ENCODE data around the gene FADS2. TPM values are rescaled to one million over a fixed set of nuclear protein-coding genes. Genes with fewer than 3 reads are reported as not detected.
"Not testable (repeated sequence)": the region's sequence is repeated elsewhere in the genome, so short reads cannot be mapped to it uniquely, and the experiment has no call there.

The FADS2 gene
- total RNA-seq, 1 donor from 2014 or later = 175 TPM

DNA sequence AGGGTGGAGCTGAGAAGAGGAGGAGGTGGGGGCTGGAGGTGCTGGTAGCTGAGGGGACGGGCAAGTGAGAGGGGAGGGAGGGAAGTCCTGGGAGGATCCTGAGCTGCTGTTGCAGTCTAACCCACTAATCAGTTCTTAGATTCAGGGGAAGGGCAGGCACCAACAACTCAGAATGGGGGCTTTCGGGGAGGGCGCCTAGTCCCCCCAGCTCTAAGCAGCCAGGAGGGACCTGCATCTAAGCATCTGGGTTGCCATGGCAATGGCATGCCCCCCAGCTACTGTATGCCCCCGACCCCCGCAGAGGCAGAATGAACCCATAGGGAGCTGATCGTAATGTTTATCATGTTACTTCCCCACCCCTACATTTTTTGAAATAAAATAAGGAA is 38.9 kb downstream of the FADS2 start:
- DNase-seq (ENCODE audit: low read depth) = no peak

- DNase-seq (ENCODE audit: low read depth) = no peak
Observed at GRCh38 chr11:61868571-61869428, 40.7 kb downstream of the FADS2 start.

- DNase-seq (ENCODE audit: low read depth) = no peak
Observed at GRCh38 chr11:61869429-61869707, 41.3 kb downstream of the FADS2 start.

GRCh38 chr11:61869708-61870451 is 41.8 kb downstream of the FADS2 start:
- DNase-seq (ENCODE audit: low read depth) = no peak

DNA sequence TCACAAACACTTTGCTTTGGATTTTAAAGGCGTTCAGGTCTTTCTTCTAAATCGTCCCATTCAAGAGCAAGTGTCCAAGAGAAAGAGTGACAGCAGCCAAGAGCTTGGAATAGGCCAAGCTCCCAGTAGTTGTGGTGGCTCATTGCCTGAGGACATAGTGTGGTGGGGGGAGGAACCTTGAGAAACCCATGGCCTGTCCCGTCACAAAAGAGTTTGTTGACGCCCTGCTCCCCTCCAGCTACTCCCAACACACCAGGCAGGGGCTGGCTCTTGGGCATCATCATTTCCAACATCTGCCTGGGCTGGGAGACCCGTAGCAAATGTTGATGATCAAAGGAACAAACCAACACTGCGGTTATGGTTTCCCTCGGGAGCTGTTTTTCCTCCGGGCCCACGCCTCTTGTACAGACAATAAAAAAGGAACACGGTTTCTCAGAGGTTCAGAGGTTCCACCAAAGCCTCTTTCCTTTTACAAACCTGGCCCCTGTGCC is 42.5 kb downstream of the FADS2 start:
- DNase-seq (ENCODE audit: low read depth) = peak; percentile 44

DNA sequence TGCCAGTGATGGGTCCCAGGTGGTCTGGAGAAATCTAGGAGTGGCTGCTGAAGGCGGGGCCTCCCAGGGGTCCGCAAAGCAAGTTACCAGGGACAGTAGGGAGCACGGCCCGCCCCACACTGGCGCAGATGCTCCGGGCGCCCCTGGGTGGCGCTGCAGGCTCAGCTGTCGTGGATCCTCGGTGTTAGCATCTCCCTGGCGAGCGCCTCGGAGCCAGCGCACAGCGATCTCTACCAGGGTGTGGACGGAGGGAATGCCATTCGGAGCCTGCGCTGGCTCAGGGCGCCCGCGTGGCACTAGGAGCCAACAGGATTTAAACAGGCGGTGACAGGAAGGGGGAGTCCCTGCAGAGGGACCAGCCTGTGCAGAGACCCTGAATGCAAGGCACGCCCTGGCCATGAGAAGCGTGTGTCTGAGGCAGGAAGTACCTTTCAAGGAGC is 43.1 kb downstream of the FADS2 start:
- DNase-seq (ENCODE audit: low read depth) = peak; percentile 89

GRCh38 chr11:61872935-61873565 is 45.0 kb downstream of the FADS2 start:
- DNase-seq (ENCODE audit: low read depth) = no peak

GRCh38 chr11:61873588-61874376 is 45.7 kb downstream of the FADS2 start:
- peak; percentile 73 for DNase-seq (ENCODE audit: low read depth)

DNA sequence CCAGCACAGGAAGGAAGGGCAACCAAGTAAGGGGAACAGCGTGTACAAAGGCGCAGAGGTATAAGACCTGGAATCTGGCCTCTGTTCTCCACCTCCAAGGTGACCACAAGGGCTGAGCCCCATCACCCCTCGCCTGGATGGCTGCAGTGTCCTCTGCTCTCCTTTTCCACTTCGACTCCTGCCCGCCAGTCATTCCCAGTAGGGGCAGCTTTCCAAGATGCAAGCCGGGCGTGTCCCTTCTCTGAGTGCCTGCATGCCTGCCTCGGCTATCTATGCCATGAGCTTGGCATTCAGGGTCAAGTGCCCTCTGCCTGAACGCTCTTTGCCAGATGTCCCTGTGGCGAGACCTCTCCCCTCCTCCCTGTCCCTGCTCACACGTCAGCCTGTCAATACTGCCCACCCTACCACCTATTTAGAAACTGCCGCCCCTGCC is 46.3 kb downstream of the FADS2 start:
- DNase-seq (ENCODE audit: low read depth) = peak; percentile 89

- DNase-seq (ENCODE audit: low read depth) = no peak
Observed at GRCh38 chr11:61874853-61875252, 46.8 kb downstream of the FADS2 start.

DNA sequence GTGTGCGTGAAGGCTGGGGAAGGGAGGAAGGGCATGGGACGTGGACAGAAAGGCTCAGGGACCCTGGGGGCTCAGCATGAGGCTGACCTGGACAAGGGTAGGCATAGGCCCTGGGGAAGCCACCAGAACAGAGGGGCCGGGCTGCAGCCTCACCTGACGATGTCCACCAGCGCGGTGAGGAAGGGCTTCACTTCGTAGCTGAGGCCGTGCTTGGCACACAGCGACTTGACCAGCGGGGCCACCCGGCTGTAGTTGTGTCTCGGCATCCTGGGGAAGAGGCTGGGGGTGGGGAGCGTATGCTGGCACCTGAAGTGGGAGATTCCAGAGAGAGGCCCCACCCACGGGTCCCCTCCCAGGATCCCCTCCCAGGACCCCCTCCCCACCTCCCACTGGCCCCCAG is 47.6 kb downstream of the FADS2 start:
- DNase-seq (ENCODE audit: low read depth) = no peak

DNA sequence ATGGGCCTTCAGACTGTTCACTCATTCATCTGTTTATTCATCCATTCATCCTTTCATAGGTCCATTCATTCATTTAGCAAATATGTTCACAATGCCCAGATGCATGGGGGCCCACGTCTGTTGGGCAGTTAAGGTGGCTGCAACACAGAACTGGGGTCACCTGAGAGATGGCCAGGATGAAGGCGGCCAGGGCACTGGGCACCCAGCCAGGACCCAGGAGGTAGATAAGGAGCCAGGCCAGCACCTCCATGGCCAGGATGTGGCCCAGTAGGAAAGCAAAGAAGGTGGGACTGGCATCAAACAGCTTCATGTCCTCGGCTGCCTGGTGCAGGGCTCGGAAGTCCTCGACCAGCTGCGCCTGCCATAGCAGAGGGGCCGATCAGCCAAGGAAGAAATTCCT is 51.1 kb downstream of the FADS2 start:
- no peak for DNase-seq (ENCODE audit: low read depth)

DNA sequence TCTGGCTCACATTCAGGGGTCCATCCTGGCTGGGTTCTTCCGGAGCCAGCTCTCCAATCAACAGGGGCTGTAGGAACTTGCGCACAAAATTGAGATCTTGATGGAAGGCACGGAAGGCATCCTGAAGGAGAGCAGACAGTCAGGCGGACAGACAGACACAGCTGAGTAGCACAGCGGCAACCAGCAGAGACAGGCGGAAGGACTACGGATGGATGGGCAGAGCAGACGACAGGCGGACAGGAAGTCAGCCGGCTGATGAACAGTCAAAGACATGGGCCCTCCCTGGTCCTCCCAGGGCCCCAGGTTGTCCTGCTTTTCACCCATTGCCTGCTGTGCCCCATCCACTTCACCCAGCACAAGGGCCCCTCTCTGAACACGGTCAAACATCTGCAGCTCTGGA is 51.9 kb downstream of the FADS2 start:
- no peak for DNase-seq (ENCODE audit: low read depth)

GRCh38 chr11:61880454-61880853 is 52.4 kb downstream of the FADS2 start:
- DNase-seq (ENCODE audit: low read depth) = no peak

- DNase-seq (ENCODE audit: low read depth) = no peak
Observed at GRCh38 chr11:61881397-61881796, 53.3 kb downstream of the FADS2 start.

DNA sequence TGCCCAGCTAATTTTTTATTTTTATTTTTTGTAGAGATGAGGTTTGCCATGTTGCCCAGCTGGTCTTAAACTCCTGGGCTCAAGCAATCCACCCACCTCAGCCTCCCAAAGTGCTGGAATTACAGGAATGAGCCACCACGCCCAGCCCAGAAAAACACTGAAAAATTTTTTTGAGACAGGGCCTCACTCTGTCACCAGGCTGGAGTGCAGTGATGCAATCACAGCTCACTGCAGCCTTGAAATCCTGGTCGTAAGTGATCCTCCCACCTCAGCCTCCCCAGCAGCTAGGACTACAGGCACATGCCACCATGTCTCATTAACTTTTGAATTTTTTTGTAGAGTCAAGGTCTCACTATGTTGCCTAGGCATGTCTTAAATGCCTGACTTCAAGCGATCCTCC is 54.2 kb downstream of the FADS2 start:
- DNase-seq (ENCODE audit: low read depth) = not testable (repeated sequence)

DNA sequence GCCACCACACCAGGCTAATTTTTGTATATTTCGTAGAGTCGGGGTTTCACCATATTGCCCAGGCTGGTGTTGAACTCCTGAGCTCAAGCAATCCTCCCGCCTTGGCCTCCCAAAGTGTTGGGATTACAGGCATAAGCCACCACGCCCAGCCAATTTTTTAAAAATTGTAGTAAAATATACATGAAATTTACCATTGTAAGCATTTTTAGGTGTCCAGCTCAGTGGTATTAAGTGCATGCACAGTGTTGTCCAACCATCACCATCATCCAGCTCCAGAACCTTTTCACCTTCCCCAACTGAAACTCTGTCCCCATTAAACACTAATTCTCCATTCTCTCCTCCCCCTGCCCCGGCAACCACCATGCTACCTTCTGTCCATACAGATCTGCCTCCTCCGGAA is 54.8 kb downstream of the FADS2 start:
- DNase-seq (ENCODE audit: low read depth) = no peak

DNA sequence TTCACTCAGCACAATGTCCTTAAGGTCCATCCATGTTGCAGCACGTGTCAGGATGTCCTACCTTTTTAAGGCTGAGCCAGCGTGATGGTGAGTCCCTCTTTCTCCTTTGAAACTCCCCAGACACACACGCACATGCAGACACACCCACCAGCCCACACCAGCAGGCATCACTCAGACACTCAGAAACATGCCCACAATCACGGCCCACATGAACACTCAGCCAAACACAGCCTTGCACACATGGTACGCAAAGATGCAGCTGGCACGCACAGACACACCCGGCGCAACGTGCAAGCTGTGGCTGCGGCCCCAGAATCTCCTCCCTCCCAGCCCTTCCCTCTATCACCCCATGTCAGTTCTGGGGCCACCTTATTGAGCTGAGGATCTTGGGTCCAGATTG is 55.2 kb downstream of the FADS2 start:
- no peak for DNase-seq (ENCODE audit: low read depth)

GRCh38 chr11:61883947-61884346 is 55.8 kb downstream of the FADS2 start:
- DNase-seq (ENCODE audit: low read depth) = no peak

DNA sequence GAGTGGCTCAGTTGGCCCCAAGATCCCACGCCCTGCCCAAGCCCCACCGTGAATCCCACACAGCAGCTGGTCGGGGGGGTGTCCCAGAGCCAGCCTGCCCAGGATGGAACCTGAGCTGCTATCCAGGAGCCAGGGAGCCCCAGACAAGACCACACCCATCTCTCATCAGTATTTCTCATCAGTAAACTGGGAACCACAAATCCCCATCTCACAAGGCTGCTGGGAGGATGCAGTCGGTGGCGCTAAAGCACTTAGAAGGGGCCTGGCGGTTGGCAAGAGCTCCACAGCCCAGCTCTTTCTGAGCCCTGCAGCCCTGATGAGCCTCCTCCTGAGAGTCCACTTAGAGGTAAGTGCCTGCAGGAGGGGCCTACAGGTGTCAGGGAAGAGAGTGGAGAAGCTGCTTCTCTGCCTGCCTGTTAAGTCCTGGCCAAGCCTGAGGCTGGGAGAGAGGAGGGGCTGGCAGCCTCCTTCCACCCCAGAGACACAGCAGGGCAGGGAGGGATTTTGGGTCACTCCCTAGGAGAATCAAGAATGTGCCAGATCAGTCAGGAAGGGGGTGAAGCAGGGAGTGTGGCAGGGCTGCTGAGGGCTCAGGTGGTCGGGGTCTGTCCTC is 57.2 kb downstream of the FADS2 start:
- peak; percentile 93 for DNase-seq (ENCODE audit: low read depth)
